Panc1 (cell line): ENCODE measurements around the gene MORC2. TPM values are rescaled to one million over a fixed set of nuclear protein-coding genes. Genes with fewer than 3 reads are reported as not detected.

Source experiments
- ATAC-seq: fragments of 200-7000 bp; cut with Tn5 transposase; 2 replicates; pipeline ENCODE4 v1.9.1; 2020; ENCODE audit warnings: mild to moderate bottlenecking, moderate library complexity
- BruUV-seq: library from RNA; stranded (reverse); fragments of 400-500 nt; replicated peaks from 2 replicates; lab custom pipeline; 2021; lab: Mats Ljungman, UMichigan
- CTCF ChIA-PET: fragments of 300-600 bp; sonication (Branson Sonifier 250); formaldehyde crosslinking; loops from one replicate; lab custom pipeline; 2022; ENCODE audit warnings: antibody characterized with exemption; lab: Charles Lee
- POLR2A ChIA-PET: fragments of 300-600 bp; sonication (Branson Sonifier 250); formaldehyde crosslinking; loops from one replicate; lab custom pipeline; 2022; ENCODE audit warnings: antibody characterized with exemption; lab: Charles Lee
- DNase-seq: peaks from one replicate; pipeline ENCODE4 v3.0.0-alpha.2; 2010; ENCODE audit warnings: low read depth, low spot score
- H3K27ac ChIP-seq: 2 replicates; pipeline ENCODE4 v1.5.1; 2011; ENCODE audit warnings: mild to moderate bottlenecking, low read length, inconsistent platforms
- H3K27me3 ChIP-seq: fragments of 200-500 bp; sonication (Bioruptor generic); 2 replicates; pipeline ENCODE4 v1.6.0; 2014; ENCODE audit warnings: low read length, inconsistent platforms; ENCODE audit not compliant: control insufficient read depth, insufficient read depth
- H3K36me3 ChIP-seq: fragments of 200-500 bp; sonication (Bioruptor generic); 2 replicates; pipeline ENCODE4 v1.5.1; 2014; ENCODE audit warnings: inconsistent platforms, mild to moderate bottlenecking, low read length, moderate library complexity; ENCODE audit not compliant: control insufficient read depth, insufficient read depth
- H3K4me1 ChIP-seq: 2 replicates; pipeline ENCODE4 v1.5.1; 2011; ENCODE audit warnings: inconsistent platforms, mild to moderate bottlenecking, low read length, moderate library complexity; ENCODE audit not compliant: control insufficient read depth, insufficient read depth
- H3K4me3 ChIP-seq, 2 experiments: 2 replicates each; pipeline ENCODE4 v1.5.1; 2011 to 2012; ENCODE audit warnings: low read depth in 2 of 2, low read length in 2 of 2, mild to moderate bottlenecking in 2 of 2, inconsistent platforms in 1 of 2, moderate library complexity in 1 of 2
- H3K9me3 ChIP-seq: fragments of 200-500 bp; sonication (Bioruptor generic); 2 replicates; pipeline ENCODE4 v1.5.1; 2014; ENCODE audit warnings: low read depth, mild to moderate bottlenecking, inconsistent platforms, low read length, moderate library complexity; ENCODE audit not compliant: control insufficient read depth, insufficient read depth
- CTCF ChIP-seq: fragments of 450-650 bp; IDR thresholded peaks from 2 replicates; pipeline ENCODE4 v1.5.1; 2017; ENCODE audit warnings: mild to moderate bottlenecking
- POLR2AphosphoS5 ChIP-seq: IDR thresholded peaks from 2 replicates; pipeline ENCODE4 v1.6.1; 2012; ENCODE audit warnings: mild to moderate bottlenecking, low read depth, low read length, moderate library complexity
- REST ChIP-seq, 2 experiments: IDR thresholded peaks; 2 replicates each; pipeline ENCODE4 v1.6.1; 2011 to 2012; ENCODE audit warnings: low read depth in 2 of 2, control low read depth in 1 of 2, low read length in 1 of 2, mild to moderate bottlenecking in 1 of 2, moderate library complexity in 1 of 2; ENCODE audit not compliant: insufficient read depth in 1 of 2
- SIN3A ChIP-seq: IDR thresholded peaks from 2 replicates; pipeline ENCODE4 v1.6.1; 2012; ENCODE audit warnings: low read depth, mild to moderate bottlenecking, low read length, moderate library complexity, borderline replicate concordance; ENCODE audit not compliant: insufficient read depth
- TCF7L2 ChIP-seq: IDR thresholded peaks from 2 replicates; pipeline ENCODE4 v1.6.1; 2011; ENCODE audit warnings: mild to moderate bottlenecking, low read depth, low read length, inconsistent platforms
- in situ Hi-C: cut with HindIII; loops from 2 replicates; pipeline ENCODE4 v1.10.0; 2016; ENCODE audit warnings: low sequenced_read_pairs, low pct_unique_long_range_greater_than_20kb
- intact Hi-C: fragments of 100-400 bp; cut with micrococcal nuclease; formaldehyde crosslinking; loops from one replicate; pipeline ENCODE4 v1.10.0; 2022; ENCODE audit not compliant: unreplicated experiment
- total RNA-seq: library from RNA; stranded (reverse); gene quantifications from one replicate; pipeline ENCODE4 v1.2.1, GENCODE V29; 2021; ENCODE audit not compliant: unreplicated experiment

Gene MORC2
- total RNA-seq, 1 experiment from 2014 or later, result 31.5 TPM

DNA sequence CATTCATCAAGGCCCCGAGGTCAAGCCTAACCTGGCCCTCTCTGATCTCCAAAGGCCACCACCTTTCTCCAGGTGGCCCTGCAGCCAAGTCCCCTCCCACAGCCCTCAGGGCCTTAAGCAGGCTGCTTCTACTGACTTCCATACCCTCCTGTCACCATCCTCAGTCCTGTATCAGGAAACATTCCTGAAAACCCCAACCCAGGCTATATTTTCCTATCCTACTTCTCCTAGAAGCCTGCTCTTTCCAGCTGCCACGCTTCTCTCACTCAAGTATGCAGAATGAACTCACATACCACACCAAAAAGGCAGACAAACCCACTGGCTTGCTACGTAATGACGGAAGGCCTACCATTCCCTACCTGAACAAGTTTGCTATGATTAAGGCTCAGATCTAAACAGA is 23.6 kb downstream of the MORC2 start:
- Histone ChIP-seq H3K27ac (no peak overlapping the region), H3K4me3 (no peak overlapping the region), H3K4me1 (no peaks in the 10 kb centered on the region), H3K27me3 (no peaks in the 10 kb centered on the region), H3K9me3 (no peaks in the 10 kb centered on the region), H3K36me3 (peaks cover 14% of the 10 kb centered on the region)
- POLR2A ChIA-PET, result no interaction called here
- in situ Hi-C loops (no loop called here), intact Hi-C loops (loop anchor here (5.0 kb wide), 1 partner anchor 137 kb away; the partner anchor contains the start of gene SMTN)
- CTCF ChIA-PET, result no interaction called here
- DNase-seq (no peak), ATAC-seq (no peak)
- no TSS peak for BruUV-seq
- no peak for TF ChIP-seq REST (IDR thresholded peaks at IDR 0.05; ENCODE audit: insufficient read depth in 1 of 2, low read depth in 2 of 2, low read length in 1 of 2)
- no peak for TF ChIP-seq SIN3A
- TF ChIP-seq POLR2AphosphoS5, result no peak
- no peak for TF ChIP-seq TCF7L2
- TF ChIP-seq CTCF, result no peak

GRCh38 chr22:30943368-30943767 is 25.2 kb downstream of the MORC2 start:
- ATAC-seq, result no peak
- TF ChIP-seq TCF7L2 (no peak), SIN3A (no peak), REST (IDR thresholded peaks at IDR 0.05; ENCODE audit: insufficient read depth in 1 of 2, low read depth in 2 of 2, low read length in 1 of 2) (no peak)
- intact Hi-C loops (no loop called here), in situ Hi-C loops (no loop called here)
- Histone ChIP-seq H3K4me3 (no peak overlapping the region), H3K27me3 (no peaks in the 10 kb centered on the region), H3K27ac (no peak overlapping the region), H3K36me3 (peaks cover 11% of the 10 kb centered on the region), H3K9me3 (no peaks in the 10 kb centered on the region), H3K4me1 (no peaks in the 10 kb centered on the region)
- no peak for DNase-seq
- CTCF ChIA-PET, result no interaction called here
- POLR2A ChIA-PET, result no interaction called here
- no TSS peak for BruUV-seq
